GM18511 (cell line): ENCODE results near the gene CDC14B.
"Not testable (repeated sequence)": the region's sequence is repeated elsewhere in the genome, so short reads cannot be mapped to it uniquely, and the experiment has no call there.

Source experiments
- ATAC-seq: cut with Tn5 transposase; IDR thresholded peaks from one replicate; pipeline ENCODE4 v1.9.1; 2021; ENCODE audit warnings: mild to moderate bottlenecking, moderate library complexity; ENCODE audit not compliant: unreplicated experiment

Gene CDC14B

DNA sequence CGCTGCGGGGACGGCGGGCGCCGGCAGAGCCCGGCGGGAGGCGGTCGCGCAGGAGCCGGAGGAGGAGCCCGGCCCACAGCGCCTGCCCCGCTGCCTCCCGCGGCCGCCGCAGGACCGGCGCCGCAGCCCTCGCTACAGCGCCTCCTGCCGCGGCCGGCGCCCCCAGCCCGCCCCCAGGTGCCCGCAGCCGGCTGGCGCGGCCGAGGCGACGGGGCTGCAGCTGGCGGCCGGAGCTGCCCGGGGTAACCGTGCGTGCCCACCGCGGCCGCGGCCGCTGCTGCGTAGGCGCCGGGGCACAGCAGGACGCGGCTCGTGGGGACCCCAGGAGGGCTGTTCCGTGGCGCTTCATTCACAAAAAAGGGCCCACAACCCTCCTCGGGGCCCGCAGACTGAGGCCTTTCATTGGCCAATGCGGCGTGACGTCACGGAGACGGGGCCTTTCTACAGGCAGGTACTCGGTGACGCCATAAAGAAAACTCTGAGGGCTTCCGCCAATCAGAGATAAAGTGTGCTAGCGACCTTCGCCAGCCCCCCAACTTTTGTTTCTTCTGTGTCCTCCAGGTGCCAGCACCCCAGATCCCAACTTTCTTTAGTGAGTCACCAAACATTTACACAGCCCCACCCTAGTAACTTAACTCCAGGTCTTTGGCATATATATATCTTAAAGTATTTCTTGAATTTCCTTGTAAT lies at the start of gene CDC14B:
TSS of gene CDC14B (minus strand) at position 353 of the 690 bp plus-strand sequence. CDS start 465 bp downstream, outside the sequence.
- peak; percentile 67 for ATAC-seq

DNA sequence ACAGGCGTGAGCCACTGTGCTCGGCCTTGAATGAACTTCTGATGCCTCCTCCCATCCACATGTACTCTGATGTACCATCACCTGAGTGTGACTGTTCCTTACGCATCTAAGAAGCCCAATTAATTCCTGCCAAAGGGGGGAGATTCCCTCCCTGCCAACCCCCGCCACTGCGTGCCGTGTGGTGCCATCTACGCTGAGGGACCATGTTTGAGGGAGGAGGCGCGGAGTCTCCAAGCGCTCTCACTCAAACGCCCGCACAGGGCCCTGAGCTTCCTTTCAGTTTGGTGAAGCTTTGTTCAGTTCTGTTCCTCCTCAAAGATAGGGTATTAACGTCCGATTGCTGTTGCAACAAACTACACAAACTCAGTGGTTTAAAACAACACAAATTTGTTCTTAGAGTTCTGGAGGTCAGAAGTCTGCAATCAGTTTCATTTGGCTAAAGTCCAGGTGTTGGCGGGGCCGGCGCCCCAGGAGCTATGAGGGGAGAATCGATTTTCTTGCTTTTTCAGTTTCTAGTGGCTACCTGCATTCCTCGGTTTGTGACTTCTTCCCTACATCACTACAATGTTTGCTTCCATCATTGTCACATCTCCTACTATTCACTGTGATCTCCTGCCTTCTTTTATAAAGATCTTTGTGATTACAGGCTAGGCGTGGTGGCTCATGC lies 49.4 kb upstream of the CDC14B start:
- ATAC-seq = no peak

DNA sequence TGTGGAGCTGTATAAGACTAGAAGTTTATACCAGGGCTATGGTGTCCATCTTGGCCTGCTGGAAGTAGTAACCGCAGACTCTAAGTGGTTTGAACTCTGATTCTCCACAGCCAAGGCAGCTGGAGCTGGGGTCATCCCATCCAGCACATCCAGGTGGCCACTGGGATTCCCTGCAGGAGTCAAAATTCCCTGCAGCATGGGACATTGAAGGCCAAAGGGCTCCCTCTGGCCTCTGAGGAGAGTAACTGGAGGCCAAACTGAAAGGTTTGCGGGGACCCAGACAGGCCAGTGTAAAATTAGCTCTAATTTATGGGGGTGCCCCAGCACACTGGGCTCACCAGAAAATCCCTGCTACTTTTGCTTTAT lies 47.7 kb upstream of the CDC14B start:
- no peak for ATAC-seq

DNA sequence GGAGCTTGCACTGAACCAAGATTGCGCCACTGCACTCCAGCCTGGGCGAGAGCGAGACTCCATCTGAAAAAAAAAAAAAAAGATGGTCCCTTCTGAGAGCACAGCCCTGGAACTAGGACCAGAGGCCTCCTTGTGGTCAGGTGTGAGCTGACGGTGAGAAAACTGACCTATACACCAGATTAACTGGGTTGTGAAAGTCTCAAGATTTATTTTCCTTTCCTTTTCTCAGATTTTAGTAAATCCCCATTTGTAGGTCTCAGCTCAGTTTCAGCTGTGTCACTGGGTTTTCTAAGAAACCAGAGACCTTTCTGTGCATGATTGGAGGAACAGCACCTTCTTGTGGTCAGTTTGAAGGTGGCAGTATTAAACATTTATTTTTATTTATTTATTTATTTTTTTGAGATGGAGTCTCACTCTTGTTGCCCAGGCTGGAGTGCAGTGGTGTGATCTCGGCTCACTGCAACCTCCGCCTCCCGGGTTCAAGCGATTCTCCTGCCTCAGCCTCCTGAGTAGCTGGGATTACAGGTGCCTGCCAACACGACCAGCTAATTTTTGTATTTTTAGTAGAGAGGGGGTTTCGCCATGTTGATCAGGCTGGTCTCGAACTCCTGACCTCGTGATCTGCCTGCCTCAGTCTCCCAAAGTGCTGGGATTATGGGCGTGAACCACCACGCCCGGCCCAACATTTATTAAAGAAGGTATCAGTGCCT lies 47.2 kb upstream of the CDC14B start:
- peak; percentile 69 for ATAC-seq

DNA sequence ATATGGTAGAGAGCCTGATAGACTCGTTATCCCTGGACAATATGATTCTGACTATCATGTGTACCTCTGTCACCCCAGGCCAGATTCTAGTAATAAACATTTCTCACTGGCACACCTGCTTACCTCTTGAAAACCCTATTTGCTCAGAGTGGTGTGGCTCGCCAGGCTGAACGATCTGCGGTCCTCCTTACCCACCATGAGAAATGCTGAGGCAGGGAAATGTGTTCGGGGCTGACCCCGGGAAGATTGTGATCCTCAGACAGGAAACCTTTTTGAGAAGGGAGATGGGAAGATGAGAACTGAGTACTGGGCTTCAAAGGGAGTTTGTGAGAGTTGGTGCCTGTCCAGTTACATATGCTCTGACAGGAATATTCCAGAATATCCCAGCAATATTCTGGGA lies 46.1 kb upstream of the CDC14B start:
- no peak for ATAC-seq

DNA sequence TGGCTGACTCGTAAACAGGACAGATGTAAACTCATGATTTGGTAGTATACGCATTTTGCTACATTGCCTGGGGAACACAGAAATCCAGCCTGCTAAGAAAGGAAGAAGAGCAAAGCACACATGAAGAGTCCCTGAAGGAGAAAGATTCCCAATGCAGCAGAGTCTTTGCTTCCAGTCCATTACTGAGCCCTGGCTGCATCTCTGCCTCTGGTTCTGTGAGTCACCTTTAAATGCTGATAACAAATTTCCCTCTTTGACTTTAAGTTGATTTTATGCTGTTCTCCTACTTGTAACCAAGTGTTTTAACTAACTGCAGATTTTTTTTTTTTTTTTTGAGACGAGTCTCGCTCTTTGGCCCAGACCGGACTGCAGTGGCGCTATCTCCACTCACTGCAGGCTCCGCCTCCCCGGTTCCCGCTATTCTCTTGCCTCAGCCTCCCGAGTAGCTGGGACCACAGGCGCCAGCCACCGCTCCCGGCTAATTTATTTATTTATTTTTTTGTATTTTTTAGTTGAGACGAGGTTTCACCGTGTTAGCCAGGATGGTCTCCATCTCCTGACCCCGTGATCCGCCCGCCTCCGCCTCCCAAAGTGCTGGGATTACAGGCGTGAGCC lies 44.0 kb upstream of the CDC14B start:
- ATAC-seq = no peak

DNA sequence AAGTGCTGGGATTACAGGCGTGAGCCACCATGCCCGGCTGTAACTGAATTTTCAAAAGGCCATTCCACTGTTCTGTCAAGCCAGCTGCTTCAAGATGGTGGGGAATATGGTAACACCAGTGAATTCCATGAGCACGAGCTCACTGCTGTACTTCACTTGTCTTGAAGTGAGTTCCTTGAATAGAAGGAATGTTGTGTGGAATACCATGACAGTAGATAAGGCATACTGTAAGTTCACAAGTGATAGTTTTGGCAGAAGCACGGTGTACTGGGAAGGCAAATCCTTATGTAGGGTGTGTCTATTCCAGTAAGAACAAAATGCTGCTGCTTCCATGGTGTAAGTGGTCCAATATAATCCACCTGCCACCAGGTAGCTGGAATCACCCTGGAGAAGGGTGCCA lies 42.1 kb upstream of the CDC14B start:
- ATAC-seq = no peak

DNA sequence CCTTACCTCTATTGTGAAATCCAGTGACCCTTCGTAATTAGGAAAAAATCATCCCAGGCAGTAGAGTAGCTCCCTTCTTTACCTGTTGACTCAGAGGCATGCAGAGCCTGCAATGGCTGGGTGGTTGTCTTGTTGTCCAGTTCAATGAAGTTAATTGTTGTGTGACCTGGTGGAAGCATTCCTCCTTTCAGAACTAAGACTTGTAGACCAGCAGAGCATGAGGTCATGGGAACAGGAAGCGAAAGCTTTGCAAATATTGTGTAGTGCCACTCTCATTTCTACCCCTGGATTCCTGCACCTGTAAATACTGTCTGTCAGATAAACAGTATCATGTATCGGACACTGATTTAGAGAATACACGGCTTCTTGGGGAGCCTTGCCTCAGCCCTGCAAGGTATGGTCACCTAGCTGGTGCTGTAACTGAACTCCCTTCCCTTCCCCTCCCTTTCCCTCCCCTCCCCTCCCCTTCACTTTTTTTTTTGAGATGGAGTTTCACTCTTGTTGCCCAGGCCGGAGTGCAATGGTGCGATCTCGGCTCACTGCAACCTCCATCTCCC lies 41.1 kb upstream of the CDC14B start:
- peak; percentile 77 for ATAC-seq

DNA sequence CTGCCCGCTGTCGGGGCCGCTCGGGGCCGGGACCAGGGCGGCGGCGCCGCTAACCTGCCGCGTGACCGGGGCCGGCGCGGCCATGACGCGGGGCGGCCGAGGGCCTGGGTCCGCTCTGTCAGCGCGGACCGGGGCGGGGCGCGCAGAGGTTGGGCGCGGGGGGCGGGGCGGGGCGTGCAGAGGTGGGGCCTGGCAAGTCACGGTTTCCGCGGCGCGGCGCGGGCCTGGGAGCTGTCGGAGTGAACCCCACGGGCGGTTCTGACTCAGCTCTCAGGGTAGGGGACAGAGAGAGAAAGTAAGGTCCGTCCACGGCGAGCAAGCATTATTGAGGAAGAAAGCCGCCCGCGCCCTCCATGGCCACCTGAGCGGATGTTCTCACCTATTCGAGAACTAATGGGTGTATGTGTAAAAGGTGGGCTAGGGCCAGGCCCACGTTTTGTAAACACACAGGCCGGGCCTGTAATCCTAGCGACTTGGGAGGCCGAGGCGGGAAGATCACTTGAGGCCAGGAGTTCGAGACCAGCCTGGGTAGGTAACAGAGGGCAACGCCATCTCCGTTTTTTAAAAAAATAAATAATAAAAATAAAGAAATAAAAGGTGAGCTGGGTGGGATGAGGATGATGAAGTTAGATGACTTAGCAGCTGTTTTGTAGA lies 35.7 kb upstream of the CDC14B start, which contains the start of gene PRXL2C:
TSS of gene PRXL2C (minus strand) at position 120 of the 654 bp plus-strand sequence. CDS start at position 84, 36 bp downstream.
- peak; percentile 80 for ATAC-seq

DNA sequence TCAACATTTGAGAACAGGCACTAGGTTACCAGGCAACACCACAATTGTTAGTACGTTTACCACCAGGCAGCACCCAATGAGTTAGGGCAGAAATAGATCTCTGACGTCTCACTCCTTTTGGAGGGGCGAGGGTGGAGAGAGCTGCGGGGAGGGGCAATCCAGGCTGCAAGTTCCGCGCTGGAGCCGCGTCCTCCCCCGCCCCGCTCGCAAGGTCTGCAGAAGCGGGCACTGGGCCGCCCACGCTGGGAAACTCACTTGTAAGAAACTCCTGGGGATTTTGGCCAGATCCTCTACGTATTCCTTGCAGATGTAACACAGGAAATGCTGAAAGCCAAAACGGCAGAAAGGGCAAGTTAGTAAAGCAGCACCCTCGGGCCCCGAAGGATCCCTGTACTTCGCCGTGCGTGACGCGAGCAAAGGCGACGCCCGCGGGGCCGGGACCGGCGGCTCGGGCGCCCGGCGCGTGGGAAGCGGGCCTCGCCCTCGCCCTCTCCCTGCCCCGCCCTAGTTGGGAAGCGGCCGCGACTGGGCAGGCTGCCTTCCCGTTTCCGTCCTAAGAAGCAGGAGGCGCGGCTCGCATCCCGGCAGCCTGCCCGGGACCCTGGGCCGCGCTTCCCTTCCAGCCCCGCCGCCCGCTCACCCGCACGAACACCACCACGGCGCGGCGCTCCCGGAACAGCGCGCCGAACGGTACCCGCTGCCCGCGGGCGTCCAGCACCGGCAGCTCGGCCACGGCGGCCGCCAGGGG lies 35.0 kb upstream of the CDC14B start:
- ATAC-seq = peak; percentile 56

DNA sequence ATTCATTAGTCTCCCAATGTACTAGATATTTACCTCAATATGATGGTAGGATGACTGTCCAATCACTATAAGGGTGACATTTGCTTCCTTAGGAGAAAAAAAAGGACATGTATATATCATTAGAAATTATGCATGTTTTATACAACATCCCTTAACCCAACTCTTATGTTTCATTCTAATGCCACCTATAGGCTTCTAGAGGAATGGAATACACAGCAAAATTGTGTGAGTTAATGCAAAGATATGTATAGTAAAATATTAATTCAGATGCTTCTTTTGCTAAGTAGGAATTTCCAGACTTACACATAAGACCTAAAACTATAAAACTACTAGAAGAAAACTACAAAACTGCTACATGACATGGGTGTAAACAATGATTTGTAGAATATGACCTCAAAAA lies 32.0 kb upstream of the CDC14B start:
- ATAC-seq = no peak

DNA sequence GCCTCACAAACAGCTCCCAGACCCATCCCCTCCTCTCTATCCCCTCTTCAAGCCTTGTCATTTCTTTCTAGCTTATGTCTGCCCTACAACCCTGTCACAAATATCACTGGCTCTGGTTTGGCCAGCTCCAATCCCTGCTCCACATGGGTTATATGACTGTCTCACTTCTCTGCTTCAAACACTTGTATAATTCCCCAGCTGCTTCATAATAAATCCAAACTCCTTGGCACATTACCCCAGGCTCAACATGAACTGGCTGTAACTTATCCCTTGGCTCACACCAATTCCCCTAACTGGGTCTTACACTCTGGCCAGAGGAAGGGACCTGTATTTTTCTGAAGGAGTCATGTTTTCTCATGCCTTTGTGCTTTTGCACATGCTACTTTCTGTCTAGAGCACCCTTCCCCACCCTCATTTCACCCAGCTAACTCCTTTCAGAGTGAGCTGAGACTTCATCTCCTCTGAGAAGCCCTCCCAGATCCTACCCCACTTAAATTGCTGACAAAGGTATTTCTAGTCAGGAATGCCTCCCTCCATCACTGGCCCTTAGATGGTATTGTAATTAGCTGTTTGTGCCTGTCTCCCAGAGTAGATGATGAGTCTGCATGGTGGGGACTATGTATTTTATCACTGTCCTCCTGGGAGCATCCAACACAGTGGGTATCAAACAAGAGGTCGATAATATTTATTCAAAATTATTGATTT lies 30.1 kb upstream of the CDC14B start:
- ATAC-seq = no peak

DNA sequence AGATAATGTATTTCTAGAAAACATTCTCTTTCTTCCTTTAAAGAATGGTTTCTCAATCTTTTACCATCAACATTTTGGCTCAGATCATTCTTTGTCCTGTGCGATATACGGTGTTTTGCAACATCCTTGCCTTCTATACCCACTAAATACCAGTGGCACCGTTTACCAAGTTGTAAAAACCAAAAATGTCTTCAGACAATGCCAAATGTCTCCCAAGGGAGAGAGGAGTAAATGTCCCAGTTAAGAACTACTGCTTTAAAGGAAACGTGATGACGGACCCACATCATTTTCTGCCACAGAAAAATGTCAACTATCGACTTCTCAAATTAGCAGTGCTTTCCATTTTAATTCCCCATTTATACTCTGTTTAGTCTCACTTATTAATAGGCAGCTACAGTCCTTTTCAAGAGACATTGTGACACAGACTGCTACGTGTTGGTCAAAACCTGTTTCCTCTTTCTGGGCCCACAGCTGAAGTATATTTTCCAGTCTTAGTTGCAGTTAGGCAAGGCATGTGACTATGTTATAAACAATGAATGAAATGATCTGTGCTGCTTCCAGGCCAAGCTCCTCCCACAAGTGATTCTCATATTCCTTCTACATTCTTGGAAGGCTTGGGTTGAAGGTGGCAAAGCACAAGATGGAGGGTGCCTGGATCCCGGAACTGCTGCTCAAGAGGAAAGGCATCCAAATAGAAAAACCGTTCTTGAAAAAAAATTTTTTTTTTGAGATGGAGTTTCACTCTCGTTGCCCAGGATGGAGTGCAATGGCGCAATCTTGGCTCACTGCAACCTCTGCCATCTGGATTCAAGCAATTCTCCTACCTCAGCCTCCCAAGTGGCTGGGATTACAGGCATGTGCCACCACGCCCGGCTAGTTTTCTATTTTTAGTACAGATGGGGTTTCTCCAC lies 26.7 kb upstream of the CDC14B start:
- ATAC-seq = no peak

DNA sequence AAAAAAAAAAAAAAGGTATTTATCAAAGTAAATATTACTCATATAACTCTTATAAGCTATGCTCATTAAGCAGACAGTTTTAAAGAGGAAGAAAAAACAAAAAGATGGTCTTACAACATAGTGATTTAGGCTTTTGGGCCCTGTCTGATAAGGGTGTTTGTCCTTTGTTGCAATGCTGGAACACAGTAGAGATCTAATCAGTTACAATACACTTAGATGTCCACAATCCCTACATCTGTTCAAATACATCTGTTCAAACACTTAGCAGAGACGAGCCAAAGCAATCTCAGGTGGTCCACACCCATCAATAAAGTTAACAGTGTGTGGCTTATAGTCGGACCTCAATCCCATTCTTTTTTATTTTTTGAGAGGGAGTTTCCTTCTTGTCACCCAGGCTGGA lies 24.5 kb upstream of the CDC14B start:
- no peak for ATAC-seq

DNA sequence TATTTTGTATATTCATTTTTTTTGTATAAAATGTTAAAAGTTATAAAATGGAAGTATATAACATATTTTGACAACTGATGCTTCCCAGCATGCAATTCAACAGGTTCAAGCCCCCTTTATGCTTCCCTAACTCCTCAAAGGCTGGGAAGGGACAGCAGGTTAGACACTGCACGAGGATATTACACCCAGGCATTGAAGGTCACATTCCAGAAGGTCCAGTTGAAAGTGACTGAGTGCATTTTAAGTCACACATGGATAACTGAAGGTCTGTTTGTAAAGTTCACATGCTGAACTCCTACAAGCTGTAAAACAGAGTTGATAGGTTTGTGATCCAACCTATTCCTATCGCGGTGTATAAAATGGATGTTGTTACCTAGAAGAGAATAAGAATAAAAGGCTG lies 21.9 kb upstream of the CDC14B start:
- ATAC-seq = no peak

DNA sequence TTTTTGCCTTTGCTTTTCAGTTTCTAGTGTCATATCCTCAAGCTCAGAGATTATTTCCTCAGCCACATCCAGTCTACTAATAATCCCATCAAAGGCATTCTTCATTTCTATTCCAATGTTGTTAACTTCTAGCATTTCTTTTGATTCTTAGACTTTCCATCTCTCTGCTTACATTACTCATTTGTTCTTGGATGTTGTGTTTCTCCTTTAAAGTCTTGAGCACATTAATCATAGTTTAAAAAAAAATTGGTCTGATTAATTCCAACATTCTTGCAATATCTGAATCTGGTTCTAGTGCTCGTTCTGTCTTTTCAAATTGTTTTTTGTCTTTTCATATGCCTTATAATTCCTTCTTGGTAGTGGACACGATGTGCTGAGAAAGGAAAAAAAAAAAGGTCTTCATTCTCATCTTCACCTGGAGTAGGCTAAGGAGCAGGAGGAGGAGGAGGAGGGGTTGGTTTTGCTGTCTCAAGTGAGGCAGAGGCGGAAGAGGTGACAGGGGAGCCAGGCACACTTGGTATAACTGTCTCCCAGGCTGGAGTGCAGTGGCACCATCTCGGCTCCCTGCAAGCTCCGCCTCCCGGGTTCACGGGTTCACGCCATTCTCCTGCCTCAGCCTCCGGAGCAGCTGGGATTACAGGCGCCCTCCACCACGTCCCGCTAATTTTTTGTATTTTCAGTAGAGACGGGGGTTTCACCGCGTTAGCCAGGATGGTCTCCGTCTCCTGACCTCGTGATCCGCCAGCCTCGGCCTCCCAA lies 19.1 kb upstream of the CDC14B start:
- ATAC-seq = no peak

DNA sequence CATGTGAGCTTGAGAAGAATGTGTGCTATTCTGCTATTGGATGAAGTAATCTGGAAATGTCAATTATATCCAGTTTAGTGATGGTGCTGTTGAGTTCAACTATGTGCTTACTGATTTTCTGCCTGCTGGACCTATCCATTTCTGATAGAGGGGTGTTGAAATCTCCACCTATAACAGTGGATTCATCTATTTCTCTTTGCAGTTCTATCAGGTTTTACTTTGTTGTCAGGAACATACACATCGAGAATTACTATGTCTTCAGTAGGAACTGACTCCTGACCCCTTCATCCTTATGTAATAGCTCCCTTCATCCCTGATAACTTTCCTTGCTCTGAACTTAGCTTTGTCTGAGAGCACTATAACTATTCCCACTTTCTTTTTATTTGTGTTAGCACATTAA lies 16.7 kb upstream of the CDC14B start:
- no peak for ATAC-seq

DNA sequence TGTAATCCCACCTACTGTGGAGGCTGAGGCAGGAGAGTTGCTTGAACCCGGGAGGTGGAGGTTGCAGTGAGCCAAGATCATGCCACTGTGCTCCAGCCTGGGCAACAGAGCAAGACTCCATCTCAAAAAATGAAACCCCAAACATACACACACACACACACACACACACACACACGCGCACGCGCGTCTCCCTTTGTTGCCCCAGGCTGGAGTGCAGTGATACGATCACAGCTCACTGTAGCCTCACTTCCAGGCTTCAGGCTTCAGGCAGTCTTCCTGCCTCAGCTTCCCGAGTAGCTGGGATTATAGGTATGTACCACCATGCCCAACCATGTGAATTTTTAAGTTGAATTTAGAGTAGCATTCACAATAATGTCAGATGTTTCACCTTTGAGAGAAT lies 13.9 kb upstream of the CDC14B start:
- not testable (repeated sequence) for ATAC-seq
